ENCODE data around the gene RBBP5. TPM values are rescaled to one million over a fixed set of nuclear protein-coding genes. Genes with fewer than 3 reads are reported as not detected.

Gene RBBP5
- polyA plus RNA-seq, 3 donors, result 4.9 to 10.2 (median 8.1) TPM

- DNase-seq, result no peak
- H3K9ac ChIP-seq (ENCODE audit: insufficient read depth, low read length, poor library complexity, severe bottlenecking), result no peak overlapping the region
Measured at GRCh38 chr1:205064301-205064700, 57.5 kb downstream of the RBBP5 start.

GRCh38 chr1:205062895-205063294, 58.9 kb downstream of the RBBP5 start:
- no peak for TF ChIP-seq CTCF (IDR thresholded peaks at IDR 0.05)
- no peaks in the 10 kb centered on the region for H4K20me1 ChIP-seq (ENCODE audit: insufficient read depth, low read length)
- WGBS (ENCODE audit: insufficient coverage), result no CpG with 5 or more reads among the region's 3 CpGs
- Mint-ChIP-seq H3K27me3 (ENCODE audit: low read depth in 3 of 3) (peaks cover 0 to 4% (median 0%) of the 10 kb centered on the region in 3 donors), H3K36me3 (no peaks in the 10 kb centered on the region), H3K4me3 (no peak overlapping the region), H3K4me1 (no peaks in the 10 kb centered on the region), H3K27ac (no peak overlapping the region), H3K9me3 (no peaks in the 10 kb centered on the region)
- no peaks in the 10 kb centered on the region for H3K4me1 ChIP-seq (ENCODE audit: control insufficient read depth in 1 of 2, insufficient read depth in 2 of 2, low read length in 2 of 2)
- H3K9ac ChIP-seq (ENCODE audit: insufficient read depth, low read length, poor library complexity, severe bottlenecking), result no peak overlapping the region
- no peak for DNase-seq
- H3K4me2 ChIP-seq (replicated peaks; ENCODE audit: extremely low read depth, low read length, poor library complexity, severe bottlenecking), result no peak overlapping the region
- H3K36me3 ChIP-seq (replicated peaks in 1 of 2; ENCODE audit: control insufficient read depth in 1 of 2, insufficient read depth in 2 of 2, low read length in 2 of 2), result no peaks in the 10 kb centered on the region
- no peaks in the 10 kb centered on the region for H3K79me2 ChIP-seq (ENCODE audit: insufficient read depth, low read length)
- no peak overlapping the region for H2AFZ ChIP-seq (ENCODE audit: insufficient read depth, low read depth, low read length, poor library complexity, severe bottlenecking)
- no peaks in the 10 kb centered on the region for H3K9me3 ChIP-seq (replicated peaks in 1 of 2; ENCODE audit: control insufficient read depth in 1 of 2, insufficient read depth in 1 of 2, low read length in 2 of 2)
- intact Hi-C loops (cut with micrococcal nuclease), result no loop called here
- no peak overlapping the region for H3K27ac ChIP-seq (ENCODE audit: low read depth in 1 of 2, low read length in 2 of 2)
- no peaks in the 10 kb centered on the region for H3K27me3 ChIP-seq (ENCODE audit: control insufficient read depth in 2 of 2, insufficient read depth in 2 of 2, low read length in 2 of 2)
- H3K4me3 ChIP-seq (replicated peaks in 1 of 3; ENCODE audit: low read depth in 2 of 3, low read length in 3 of 3), result no peak overlapping the region

More at GRCh38 chr1:205064301-205064700, 57.5 kb downstream of the RBBP5 start:
- no peaks in the 10 kb centered on the region for H3K79me2 ChIP-seq (ENCODE audit: insufficient read depth, low read length)
- no peaks in the 10 kb centered on the region for H3K27me3 ChIP-seq (ENCODE audit: control insufficient read depth in 2 of 2, insufficient read depth in 2 of 2, low read length in 2 of 2)
- H4K20me1 ChIP-seq (ENCODE audit: insufficient read depth, low read length), result no peaks in the 10 kb centered on the region
- H3K4me1 Mint-ChIP-seq, result no peaks in the 10 kb centered on the region
- no peak overlapping the region for H3K27ac Mint-ChIP-seq
- no peaks in the 10 kb centered on the region for H3K4me1 ChIP-seq (ENCODE audit: control insufficient read depth in 1 of 2, insufficient read depth in 2 of 2, low read length in 2 of 2)
- no peak overlapping the region for H3K27ac ChIP-seq (ENCODE audit: low read depth in 1 of 2, low read length in 2 of 2)
- no peaks in the 10 kb centered on the region for H3K9me3 Mint-ChIP-seq
- H3K9me3 ChIP-seq (replicated peaks in 1 of 2; ENCODE audit: control insufficient read depth in 1 of 2, insufficient read depth in 1 of 2, low read length in 2 of 2), result no peaks in the 10 kb centered on the region
- no peak overlapping the region for H3K4me2 ChIP-seq (replicated peaks; ENCODE audit: extremely low read depth, low read length, poor library complexity, severe bottlenecking)
- TF ChIP-seq CTCF (IDR thresholded peaks at IDR 0.05), result no peak
- peaks cover 0 to 1% (median 0%) of the 10 kb centered on the region in 3 donors for H3K27me3 Mint-ChIP-seq (ENCODE audit: low read depth in 3 of 3)
- no peak overlapping the region for H3K4me3 ChIP-seq (replicated peaks in 1 of 3; ENCODE audit: low read depth in 2 of 3, low read length in 3 of 3)
- H3K4me3 Mint-ChIP-seq, result no peak overlapping the region
- H3K36me3 Mint-ChIP-seq, result no peaks in the 10 kb centered on the region
- intact Hi-C loops (cut with micrococcal nuclease), result no loop called here
- 94% methylated on average over 4 of the region's 11 CpGs for WGBS (ENCODE audit: insufficient coverage)
- no peaks in the 10 kb centered on the region for H3K36me3 ChIP-seq (replicated peaks in 1 of 2; ENCODE audit: control insufficient read depth in 1 of 2, insufficient read depth in 2 of 2, low read length in 2 of 2)
- no peak overlapping the region for H2AFZ ChIP-seq (ENCODE audit: insufficient read depth, low read depth, low read length, poor library complexity, severe bottlenecking)

All from CD14-positive monocyte (primary cell).